GM18873 (cell line): ENCODE results near the gene ANKHD1.

Source experiments
- ATAC-seq: cut with Tn5 transposase; IDR thresholded peaks from one replicate; pipeline ENCODE4 v1.9.1; 2021; ENCODE audit warnings: mild to moderate bottlenecking, moderate library complexity, moderate number of reproducible peaks; ENCODE audit not compliant: unreplicated experiment, low FRiP score

The ANKHD1 gene

DNA sequence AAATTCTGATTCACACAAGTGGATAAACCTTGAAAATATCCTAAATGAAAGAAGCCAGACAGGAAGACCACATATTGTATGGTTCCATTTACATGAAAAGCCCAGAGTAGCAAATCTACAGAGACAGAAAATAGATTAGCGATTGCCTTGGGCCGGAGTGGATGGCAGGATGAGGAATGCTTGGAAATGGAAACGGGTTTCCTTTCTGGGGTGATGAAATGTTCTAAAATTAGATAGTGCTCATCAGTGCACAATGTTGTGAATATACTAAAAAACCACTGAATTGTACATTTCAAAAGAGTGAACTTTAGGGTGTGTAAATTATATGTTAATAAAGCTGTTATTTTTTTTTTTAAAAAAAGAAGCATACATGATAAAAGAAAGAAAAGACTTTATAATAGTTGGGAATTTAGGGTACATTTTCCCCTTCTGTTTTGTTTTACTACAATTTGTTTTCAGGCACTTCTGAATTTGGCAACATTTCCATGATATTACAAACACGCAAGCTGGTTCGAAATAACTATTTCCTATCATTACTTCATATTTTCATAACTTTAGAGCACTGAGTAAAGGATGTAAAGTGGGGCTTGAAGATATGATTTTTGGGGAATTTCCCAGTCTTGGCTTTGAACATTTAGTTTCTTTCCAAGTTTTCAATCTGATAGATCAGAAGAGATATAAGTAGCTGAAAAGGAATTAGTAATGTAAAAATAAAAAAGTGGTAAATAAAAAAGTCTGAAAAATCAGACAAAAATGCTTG lies 186.9 kb downstream of the ANKHD1 start:
- ATAC-seq: no peak
